ENCODE measurements around the gene TMIGD3. TPM values are rescaled to one million over a fixed set of nuclear protein-coding genes. Genes with fewer than 3 reads are reported as not detected.

TMIGD3 gene
- polyA plus RNA-seq, 1 donor (not counting 4 experiments of a cell fraction or from before 2014, with no cell fraction given): not detected

DNA sequence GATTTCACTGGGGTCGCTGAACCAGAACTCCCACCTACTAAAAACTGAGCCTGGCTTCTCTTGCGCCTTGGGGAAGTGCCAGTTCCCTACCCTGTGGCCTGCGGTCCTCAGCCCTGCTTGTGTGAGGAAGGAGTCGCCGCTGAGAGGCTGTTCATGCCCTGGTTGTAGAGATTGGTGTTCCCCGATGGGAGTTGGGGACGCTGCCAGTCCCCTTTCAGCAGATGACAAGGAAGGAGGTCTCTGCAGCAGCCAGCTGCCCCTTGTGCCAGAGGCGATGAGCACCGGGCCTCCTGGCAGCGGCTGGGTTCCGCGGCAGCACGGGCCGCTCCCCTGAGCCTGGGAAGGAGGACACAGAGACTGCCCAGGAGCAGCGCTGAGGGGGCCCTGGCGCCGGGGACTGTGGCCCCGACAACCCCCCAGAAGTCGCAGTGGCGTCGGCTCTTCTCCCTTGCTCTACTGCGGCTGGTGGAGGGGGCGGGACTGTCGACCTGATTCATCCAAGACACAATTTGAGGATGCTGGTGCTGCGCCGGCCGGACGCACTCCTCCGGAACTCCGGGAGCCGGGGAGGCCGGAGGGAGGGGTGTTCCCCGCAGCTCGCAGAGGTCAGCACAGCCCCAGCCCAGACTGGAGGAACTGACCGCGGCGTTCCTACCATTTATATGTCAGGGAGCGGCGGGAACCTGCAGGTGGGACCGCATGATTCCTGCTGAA lies 12.0 kb upstream of the TMIGD3 start:
- TF ChIP-seq EZH2 (IDR thresholded peaks at IDR 0.05; ENCODE audit: low read length) (no peak), CTCF (optimal IDR thresholded peaks at IDR 0.05 in 1 of 3, IDR thresholded peaks at IDR 0.05 in 1 of 3, conservative IDR thresholded peaks at IDR 0.05 in 1 of 3; ENCODE audit: extremely low read depth in 1 of 3, insufficient read depth in 2 of 3, low read length in 3 of 3) (no peak)
- Histone ChIP-seq H3K36me3 (ENCODE audit: control insufficient read depth in 2 of 2, extremely low read depth in 1 of 2, insufficient read depth in 2 of 2, low read length in 2 of 2) (no peaks in the 10 kb centered on the region), H3K27ac (ENCODE audit: control insufficient read depth, insufficient read depth, low read length) (no peak overlapping the region), H4K20me1 (ENCODE audit: control insufficient read depth, extremely low read depth, insufficient read depth, low read length) (no peaks in the 10 kb centered on the region), H3K4me1 (ENCODE audit: control insufficient read depth, extremely low read depth, insufficient read depth, low read length) (peaks cover 4% of the 10 kb centered on the region), H3K4me3 (ENCODE audit: control insufficient read depth in 2 of 3, extremely low read depth in 1 of 3, insufficient read depth in 2 of 3, low read depth in 1 of 3, low read length in 3 of 3) (peak overlapping the region in 1 of 3 experiments; percentile 49), H3K9me1 (ENCODE audit: control insufficient read depth, extremely low read depth, insufficient read depth, low read length) (no peaks in the 10 kb centered on the region), H2AFZ (ENCODE audit: control insufficient read depth, low read length) (peak overlapping the region; percentile 67), H3K4me2 (ENCODE audit: control insufficient read depth, extremely low read depth, insufficient read depth, low read depth, low read length) (peak overlapping the region; percentile 49), H3K79me2 (ENCODE audit: control insufficient read depth, insufficient read depth, low read length) (no peaks in the 10 kb centered on the region), H3K9me3 (ENCODE audit: control insufficient read depth, low read depth, low read length) (no peaks in the 10 kb centered on the region), H3K27me3 (ENCODE audit: control insufficient read depth, extremely low read depth, insufficient read depth, low read length) (no peaks in the 10 kb centered on the region), H3K9ac (ENCODE audit: control insufficient read depth, extremely low read depth, insufficient read depth, low read length) (no peak overlapping the region)
- dilution Hi-C loops (cut with MboI; ENCODE audit: extremely low pct_ligation_motif_present, low sequenced_read_pairs): no loop called here
- FAIRE-seq (no peak), DNase-seq (ENCODE audit: low read depth, low spot score) (no peak)

DNA sequence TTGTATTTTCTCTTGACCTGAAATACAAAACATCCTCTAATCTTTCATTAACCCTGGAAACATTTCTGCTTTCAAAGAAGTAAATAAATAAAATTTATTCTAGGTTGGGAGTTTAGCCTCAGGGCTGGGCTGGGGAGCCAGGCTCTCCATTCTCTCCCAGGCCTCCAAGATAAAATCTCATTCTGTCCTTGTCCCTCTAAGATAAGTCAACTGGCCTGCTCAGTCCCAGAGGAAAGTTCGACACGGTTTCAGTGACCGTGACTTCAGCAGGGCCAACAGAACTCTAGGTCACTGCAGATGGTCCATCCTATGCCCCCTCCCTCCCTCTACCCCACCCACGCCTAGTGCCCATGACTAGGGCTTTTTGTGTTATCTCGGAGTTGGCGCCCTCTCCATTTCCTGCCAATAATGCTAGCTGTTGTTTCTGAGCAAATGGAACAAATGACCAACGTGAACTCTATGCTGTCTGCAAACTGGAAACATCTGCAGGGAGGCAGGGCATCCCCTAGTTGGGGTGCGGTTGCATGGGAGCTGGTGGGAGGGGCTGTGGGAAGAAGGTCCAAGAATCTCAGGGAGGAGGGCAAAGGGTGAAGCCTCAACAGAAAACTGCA lies 10.1 kb upstream of the TMIGD3 start:
- no peak overlapping the region for H3K4me3 ChIP-seq (ENCODE audit: control insufficient read depth in 2 of 3, extremely low read depth in 1 of 3, insufficient read depth in 2 of 3, low read depth in 1 of 3, low read length in 3 of 3)
- no peak overlapping the region for H2AFZ ChIP-seq (ENCODE audit: control insufficient read depth, low read length)
- H3K79me2 ChIP-seq (ENCODE audit: control insufficient read depth, insufficient read depth, low read length): no peaks in the 10 kb centered on the region
- no peak overlapping the region for H3K4me2 ChIP-seq (ENCODE audit: control insufficient read depth, extremely low read depth, insufficient read depth, low read depth, low read length)
- no peak overlapping the region for H3K27ac ChIP-seq (ENCODE audit: control insufficient read depth, insufficient read depth, low read length)
- FAIRE-seq: no peak
- H3K36me3 ChIP-seq (ENCODE audit: control insufficient read depth in 2 of 2, extremely low read depth in 1 of 2, insufficient read depth in 2 of 2, low read length in 2 of 2): no peaks in the 10 kb centered on the region
- DNase-seq (ENCODE audit: low read depth, low spot score): no peak
- TF ChIP-seq CTCF (optimal IDR thresholded peaks at IDR 0.05 in 1 of 3, IDR thresholded peaks at IDR 0.05 in 1 of 3, conservative IDR thresholded peaks at IDR 0.05 in 1 of 3; ENCODE audit: extremely low read depth in 1 of 3, insufficient read depth in 2 of 3, low read length in 3 of 3) (no peak), EZH2 (IDR thresholded peaks at IDR 0.05; ENCODE audit: low read length) (no peak)
- H3K4me1 ChIP-seq (ENCODE audit: control insufficient read depth, extremely low read depth, insufficient read depth, low read length): peaks cover 5% of the 10 kb centered on the region
- no peaks in the 10 kb centered on the region for H3K9me3 ChIP-seq (ENCODE audit: control insufficient read depth, low read depth, low read length)
- no peaks in the 10 kb centered on the region for H4K20me1 ChIP-seq (ENCODE audit: control insufficient read depth, extremely low read depth, insufficient read depth, low read length)
- H3K27me3 ChIP-seq (ENCODE audit: control insufficient read depth, extremely low read depth, insufficient read depth, low read length): no peaks in the 10 kb centered on the region
- dilution Hi-C loops (cut with MboI; ENCODE audit: extremely low pct_ligation_motif_present, low sequenced_read_pairs): no loop called here
- no peaks in the 10 kb centered on the region for H3K9me1 ChIP-seq (ENCODE audit: control insufficient read depth, extremely low read depth, insufficient read depth, low read length)
- no peak overlapping the region for H3K9ac ChIP-seq (ENCODE audit: control insufficient read depth, extremely low read depth, insufficient read depth, low read length)
